Activated CD4-positive, alpha-beta T cell treated with anti-CD3 and anti-CD28 coated beads for 36 hours (primary cell): ENCODE data around the gene TRIP13. TPM values are rescaled to one million over a fixed set of nuclear protein-coding genes. Genes with fewer than 3 reads are reported as not detected.
A peak's percentile ranks its signal among the peaks of the same experiment; 100 is the strongest.

Experiments used
- ATAC-seq: fragments of 200-7000 bp; cut with Tn5 transposase; one replicate; pipeline ENCODE4 v1.10.0; 2021; ENCODE audit warnings: mild to moderate bottlenecking, moderate library complexity
- CTCF ChIA-PET: fragments of 350-600 bp; sonication (Branson Sonifier 250); formaldehyde crosslinking; loops from one replicate; lab custom pipeline; 2021; ENCODE audit warnings: antibody characterized with exemption; lab: Charles Lee
- POLR2A ChIA-PET: fragments of 350-600 bp; sonication (Branson Sonifier 250); formaldehyde crosslinking; loops from one replicate; lab custom pipeline; 2021; ENCODE audit warnings: antibody characterized with exemption, inconsistent platforms; lab: Charles Lee
- DNase-seq: peaks from one replicate; pipeline ENCODE4 v3.0.0-alpha.2; 2020
- H3K27ac Mint-ChIP-seq: one replicate; pipeline ENCODE4 v1.8.0; 2021; ENCODE audit warnings: mixed read lengths
- H3K27me3 Mint-ChIP-seq: one replicate; pipeline ENCODE4 v1.8.0; 2021; ENCODE audit warnings: mixed read lengths
- H3K36me3 Mint-ChIP-seq: one replicate; pipeline ENCODE4 v1.8.0; 2021; ENCODE audit warnings: low read depth, mixed read lengths
- H3K4me1 Mint-ChIP-seq: one replicate; pipeline ENCODE4 v1.8.0; 2021; ENCODE audit warnings: mixed read lengths
- H3K4me3 Mint-ChIP-seq: one replicate; pipeline ENCODE4 v1.8.0; 2021; ENCODE audit warnings: mild to moderate bottlenecking, moderate library complexity, mixed read lengths
- H3K9me3 Mint-ChIP-seq: one replicate; pipeline ENCODE4 v1.8.0; 2021; ENCODE audit warnings: low read depth, mixed read lengths
- intact Hi-C, 2 experiments: fragments of 100-400 bp; cut with DNase I in 1 of 2; cut with micrococcal nuclease in 1 of 2; formaldehyde crosslinking; loops; one replicate each; pipeline versions ENCODE4 v1.14.2 to v1.15.1; 2022 to 2024; cut with DNase I, micrococcal nuclease
- total RNA-seq, 2 experiments: library from RNA; stranded (reverse); gene quantifications; one replicate each; pipeline ENCODE4 v1.2.3, GENCODE V29; 2021

The TRIP13 gene
- total RNA-seq, 2 experiments from 2014 or later = 34.4 to 34.7 TPM

DNA sequence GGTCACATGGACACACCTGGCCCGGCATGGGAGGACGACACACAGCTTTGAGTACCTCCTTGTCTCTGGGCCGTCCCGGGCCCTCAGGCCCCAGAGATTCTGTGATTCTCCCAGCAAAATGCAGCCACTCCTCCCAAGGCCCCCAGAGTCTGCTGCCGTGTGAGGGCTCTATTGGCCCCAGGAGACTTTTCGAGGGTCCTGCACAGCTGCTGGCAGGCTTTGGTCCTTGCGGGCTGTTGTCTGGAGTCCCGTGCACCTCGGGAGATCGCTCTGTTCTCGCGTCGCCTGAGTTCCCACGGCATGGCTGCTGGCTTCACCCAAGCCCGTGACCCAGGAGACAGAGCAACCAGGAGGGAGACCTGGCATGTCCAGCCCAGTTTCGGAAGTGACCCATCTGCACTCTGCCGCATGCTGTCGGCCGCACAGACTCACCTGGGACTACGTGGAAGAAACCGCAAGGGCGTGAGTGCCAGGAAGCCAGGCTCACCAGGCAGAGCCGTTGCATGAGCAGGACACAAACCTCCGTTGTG is 69.1 kb downstream of the TRIP13 start:
- ChIA-PET POLR2A (no interaction called here), CTCF (no interaction called here)
- H3K4me3 Mint-ChIP-seq = no peak overlapping the region
- intact Hi-C loops = no loop called here
- no peak overlapping the region for H3K27ac Mint-ChIP-seq
- peaks cover 32% of the 10 kb centered on the region for H3K4me1 Mint-ChIP-seq
- H3K36me3 Mint-ChIP-seq = no peaks in the 10 kb centered on the region
- no peaks in the 10 kb centered on the region for H3K9me3 Mint-ChIP-seq
- ATAC-seq (no peak), DNase-seq (no peak)
- H3K27me3 Mint-ChIP-seq = peaks cover 16% of the 10 kb centered on the region

DNA sequence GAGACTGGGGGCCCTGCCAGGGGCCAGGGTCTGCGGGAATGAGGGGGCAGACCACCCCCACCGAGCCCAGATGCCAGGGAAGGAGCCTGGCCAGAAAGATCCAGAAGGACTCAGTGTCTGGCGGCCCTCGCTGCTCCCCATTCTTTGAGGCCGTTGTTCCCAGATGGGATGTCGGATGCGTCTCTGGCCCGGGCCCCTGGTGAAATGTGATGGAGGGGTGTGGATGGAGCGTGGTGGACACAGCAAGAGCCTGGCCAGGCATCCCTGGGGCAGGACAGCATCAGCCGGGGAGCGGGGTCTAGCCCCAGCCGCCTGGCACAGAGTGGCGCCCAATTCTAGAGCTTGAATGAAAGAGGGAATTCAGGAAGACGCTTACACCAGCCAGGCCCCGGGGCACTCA is 69.7 kb downstream of the TRIP13 start:
- Mint-ChIP-seq H3K9me3 (no peaks in the 10 kb centered on the region), H3K27me3 (peaks cover 17% of the 10 kb centered on the region), H3K36me3 (no peaks in the 10 kb centered on the region), H3K27ac (no peak overlapping the region), H3K4me3 (no peak overlapping the region), H3K4me1 (peaks cover 26% of the 10 kb centered on the region)
- CTCF ChIA-PET = no interaction called here
- POLR2A ChIA-PET = no interaction called here
- intact Hi-C loops = no loop called here
- DNase-seq (no peak), ATAC-seq (no peak)

DNA sequence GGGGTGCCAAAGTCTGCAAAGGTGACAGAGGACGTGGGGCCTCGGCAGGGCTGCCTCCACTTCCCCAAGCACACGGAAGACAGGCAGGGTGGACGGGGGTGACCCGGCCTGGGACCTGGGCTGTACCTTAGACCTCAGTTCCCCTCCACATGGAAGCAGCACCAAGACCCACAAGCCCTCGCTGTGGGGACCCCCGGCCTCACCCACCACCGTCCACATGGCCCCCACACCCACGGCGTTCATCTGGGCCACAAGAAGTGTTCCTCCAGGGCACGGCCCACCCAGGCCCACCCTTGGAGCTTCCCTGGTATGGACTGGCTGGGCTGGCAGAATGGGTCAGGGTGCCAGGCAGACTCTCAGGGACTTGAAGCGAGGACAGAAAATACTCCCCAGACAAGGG is 70.1 kb downstream of the TRIP13 start:
- Mint-ChIP-seq H3K4me3 (no peak overlapping the region), H3K9me3 (no peaks in the 10 kb centered on the region), H3K27me3 (peaks cover 21% of the 10 kb centered on the region), H3K27ac (no peak overlapping the region), H3K4me1 (peaks cover 21% of the 10 kb centered on the region), H3K36me3 (no peaks in the 10 kb centered on the region)
- intact Hi-C loops = no loop called here
- ChIA-PET POLR2A (no interaction called here), CTCF (no interaction called here)
- DNase-seq (no peak), ATAC-seq (no peak)

DNA sequence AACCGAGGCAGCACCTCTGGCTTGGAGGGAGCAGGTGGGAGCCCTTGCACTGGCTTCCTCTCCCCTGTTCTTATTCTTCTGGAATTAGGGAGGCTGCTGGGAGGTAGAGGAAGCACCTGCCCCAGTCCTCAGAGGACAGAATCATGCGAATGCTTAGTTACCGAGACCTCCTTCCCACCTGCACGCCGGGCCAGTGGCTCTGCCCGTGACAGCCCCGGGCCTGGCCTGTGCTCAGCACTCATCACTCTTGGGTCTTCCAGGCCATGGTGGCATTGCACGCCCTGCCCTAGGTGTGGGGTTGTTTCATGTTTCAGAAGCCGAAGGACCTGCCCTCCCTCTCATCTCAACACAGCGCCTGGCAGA is 70.6 kb downstream of the TRIP13 start:
- ChIA-PET POLR2A (no interaction called here), CTCF (no interaction called here)
- peaks cover 25% of the 10 kb centered on the region for H3K27me3 Mint-ChIP-seq
- peaks cover 19% of the 10 kb centered on the region for H3K4me1 Mint-ChIP-seq
- H3K27ac Mint-ChIP-seq = peak overlapping the region; percentile 85
- intact Hi-C loops = no loop called here
- ATAC-seq (no peak), DNase-seq (no peak)
- H3K36me3 Mint-ChIP-seq = no peaks in the 10 kb centered on the region
- peak overlapping the region; percentile 22 for H3K4me3 Mint-ChIP-seq
- no peaks in the 10 kb centered on the region for H3K9me3 Mint-ChIP-seq

DNA sequence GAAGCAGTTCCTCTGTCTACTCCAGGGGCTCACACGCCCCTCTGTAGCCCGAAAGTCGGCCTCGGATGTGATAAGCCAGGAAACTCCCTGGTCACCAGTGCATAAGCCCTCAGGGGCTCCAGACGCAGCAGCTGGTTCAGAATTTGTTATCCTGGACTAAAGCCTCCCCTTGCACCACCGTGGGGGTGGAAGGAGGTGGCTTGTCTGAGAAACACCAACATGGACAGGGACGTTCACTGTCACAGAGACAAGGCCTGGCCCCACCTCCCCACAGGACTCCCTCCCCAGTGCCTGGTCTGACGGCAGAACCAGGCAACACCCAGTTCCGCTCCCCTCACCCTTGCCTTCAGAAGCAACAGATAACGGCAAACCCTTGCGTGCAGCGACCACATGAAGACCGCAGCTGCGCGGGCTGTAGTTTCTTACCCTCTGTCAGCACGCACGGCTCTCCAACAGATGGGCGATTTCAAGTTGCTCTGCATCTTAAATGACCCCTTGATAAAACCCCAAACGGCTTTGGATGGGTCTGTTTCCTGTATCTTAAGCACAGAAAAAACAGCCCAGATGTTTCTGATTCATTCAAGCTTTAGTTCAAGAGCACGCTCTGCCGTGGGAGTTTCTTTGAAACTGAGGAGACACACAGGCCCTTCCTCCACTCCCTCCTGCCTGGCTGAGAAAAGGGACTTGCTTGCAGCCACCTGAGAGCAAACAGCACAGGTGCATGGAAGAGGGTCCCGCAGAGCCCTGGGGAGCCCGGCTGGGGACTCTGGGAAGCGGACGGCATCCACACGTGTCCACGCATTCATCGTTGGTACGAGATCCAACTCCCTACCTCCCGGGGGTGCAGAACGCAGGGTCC is 71.2 kb downstream of the TRIP13 start:
- DNase-seq = peak; percentile 74
- Mint-ChIP-seq H3K36me3 (no peaks in the 10 kb centered on the region), H3K9me3 (no peaks in the 10 kb centered on the region), H3K4me1 (peaks cover 22% of the 10 kb centered on the region), H3K27ac (peak overlapping the region; percentile 85), H3K27me3 (peaks cover 29% of the 10 kb centered on the region), H3K4me3 (peak overlapping the region; percentile 22)
- POLR2A ChIA-PET = no interaction called here
- intact Hi-C loops = no loop called here
- CTCF ChIA-PET = interaction anchor here (0.6 to 0.7 kb wide), 2 partner anchors 23 to 678 kb away, joined by 3 read pairs; no protein-coding TSS in a partner anchor
- peak; percentile 92 for ATAC-seq

DNA sequence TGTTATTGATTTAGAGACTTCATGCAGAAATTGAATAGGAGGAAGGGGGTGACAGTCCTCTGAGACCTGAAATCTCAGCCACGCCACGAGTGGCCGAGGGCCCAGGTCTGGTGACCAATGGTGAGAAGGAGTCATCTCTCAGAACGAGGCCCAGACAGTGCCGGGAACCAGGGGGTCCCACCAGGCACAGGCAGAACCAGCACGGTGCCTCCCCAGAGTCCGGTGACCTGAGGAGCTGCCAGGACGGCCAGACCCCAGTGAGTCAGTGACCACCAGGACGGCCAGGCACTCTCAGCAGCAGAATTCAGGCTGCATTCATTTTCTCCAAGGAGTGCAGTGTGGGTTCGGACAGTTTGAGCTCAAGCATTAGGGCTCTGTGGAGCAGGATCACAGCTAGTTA is 72.1 kb downstream of the TRIP13 start:
- ChIA-PET POLR2A (no interaction called here), CTCF (interaction anchor here (0.6 kb wide), 1 partner anchor 25 kb away, joined by 3 read pairs; no protein-coding TSS in a partner anchor)
- ATAC-seq (no peak), DNase-seq (no peak)
- intact Hi-C loops = no loop called here
- H3K27me3 Mint-ChIP-seq = peaks cover 37% of the 10 kb centered on the region
- H3K4me1 Mint-ChIP-seq = peaks cover 30% of the 10 kb centered on the region
- no peaks in the 10 kb centered on the region for H3K9me3 Mint-ChIP-seq
- H3K27ac Mint-ChIP-seq = peak overlapping the region; percentile 35
- no peak overlapping the region for H3K4me3 Mint-ChIP-seq
- H3K36me3 Mint-ChIP-seq = no peaks in the 10 kb centered on the region

DNA sequence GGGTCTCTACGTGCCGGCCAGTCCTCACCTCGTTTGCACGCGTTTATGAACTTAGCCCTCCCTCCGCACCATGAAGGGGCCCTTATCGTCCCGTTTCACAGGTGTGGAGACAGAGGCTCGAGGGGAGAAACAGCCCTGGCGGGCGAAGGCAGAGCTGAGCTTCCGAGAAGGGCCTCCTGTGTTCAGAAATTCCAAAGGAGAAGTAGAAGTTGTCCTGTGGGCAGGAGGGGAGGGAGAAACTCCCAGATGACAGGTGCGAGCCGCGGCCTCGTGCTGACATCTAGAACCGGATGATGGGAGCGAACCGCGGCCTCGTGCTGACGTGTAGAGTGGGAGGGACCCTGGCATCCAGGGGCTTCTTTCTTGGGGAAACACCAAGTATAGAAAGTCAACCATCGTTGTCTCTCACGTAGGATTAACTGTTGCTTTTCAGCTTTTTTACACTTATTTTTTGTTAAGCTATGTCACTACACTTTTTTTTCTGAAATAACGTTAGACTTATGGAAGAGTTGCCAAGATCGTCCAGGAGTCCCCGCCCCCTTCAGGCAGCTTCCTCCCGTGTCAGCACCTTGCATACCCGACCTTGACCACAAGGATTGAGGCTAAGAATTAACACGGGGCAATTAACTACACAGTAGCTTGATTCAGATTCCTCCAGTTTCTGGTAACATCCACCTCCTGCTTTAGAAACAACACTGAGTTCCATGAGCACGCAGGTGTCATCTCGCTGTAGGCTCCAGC is 73.1 kb downstream of the TRIP13 start:
- H3K9me3 Mint-ChIP-seq = no peaks in the 10 kb centered on the region
- peaks cover 36% of the 10 kb centered on the region for H3K27me3 Mint-ChIP-seq
- H3K4me3 Mint-ChIP-seq = no peak overlapping the region
- ChIA-PET POLR2A (no interaction called here), CTCF (no interaction called here)
- intact Hi-C loops = no loop called here
- no peak overlapping the region for H3K27ac Mint-ChIP-seq
- ATAC-seq = no peak
- peaks cover 30% of the 10 kb centered on the region for H3K4me1 Mint-ChIP-seq
- no peak for DNase-seq
- no peaks in the 10 kb centered on the region for H3K36me3 Mint-ChIP-seq

DNA sequence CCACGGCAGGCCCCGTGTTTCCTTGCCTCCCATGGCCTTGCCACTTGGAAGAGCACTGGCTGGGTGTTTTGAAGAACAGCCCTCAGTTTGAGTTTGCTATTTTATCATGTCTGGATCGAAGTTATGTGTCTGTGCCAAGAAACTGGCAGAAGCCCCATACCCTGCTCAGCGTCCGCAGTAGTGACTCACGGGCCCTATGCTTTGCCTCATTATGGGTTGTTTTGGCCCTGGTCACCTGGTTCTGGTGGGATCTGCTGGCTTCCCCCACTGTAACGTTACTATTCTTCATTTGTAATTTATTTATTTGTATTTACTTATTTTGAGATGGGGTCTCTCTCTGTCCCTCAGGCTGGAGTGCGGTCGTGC is 73.6 kb downstream of the TRIP13 start:
- ATAC-seq (no peak), DNase-seq (no peak)
- Mint-ChIP-seq H3K27ac (no peak overlapping the region), H3K27me3 (peaks cover 36% of the 10 kb centered on the region), H3K4me3 (no peak overlapping the region), H3K4me1 (peaks cover 30% of the 10 kb centered on the region), H3K36me3 (no peaks in the 10 kb centered on the region), H3K9me3 (no peaks in the 10 kb centered on the region)
- ChIA-PET CTCF (no interaction called here), POLR2A (no interaction called here)
- intact Hi-C loops = no loop called here

DNA sequence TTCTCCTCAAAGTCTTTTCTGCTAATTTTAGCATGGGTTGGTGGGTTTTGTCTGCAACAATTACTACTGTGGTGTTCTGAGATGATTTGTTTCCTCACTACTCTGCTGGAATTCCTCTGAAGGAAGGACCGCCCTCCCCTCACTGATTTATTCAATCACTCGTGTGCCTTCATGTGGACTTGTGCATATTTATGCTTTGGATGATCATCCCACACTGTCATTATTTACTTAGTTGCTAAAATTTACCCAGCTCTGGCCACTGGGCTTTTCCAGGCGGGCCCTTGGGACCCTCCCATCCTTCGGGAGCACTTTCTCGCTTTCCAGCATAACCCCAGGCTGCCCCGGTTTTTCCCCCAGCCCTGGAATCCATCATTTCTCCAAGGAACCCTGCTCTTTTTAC is 74.3 kb downstream of the TRIP13 start:
- ATAC-seq (no peak), DNase-seq (no peak)
- ChIA-PET CTCF (no interaction called here), POLR2A (no interaction called here)
- no peak overlapping the region for H3K27ac Mint-ChIP-seq
- H3K4me1 Mint-ChIP-seq = peaks cover 30% of the 10 kb centered on the region
- no peak overlapping the region for H3K4me3 Mint-ChIP-seq
- intact Hi-C loops = no loop called here
- H3K9me3 Mint-ChIP-seq = no peaks in the 10 kb centered on the region
- H3K36me3 Mint-ChIP-seq = no peaks in the 10 kb centered on the region
- peaks cover 40% of the 10 kb centered on the region for H3K27me3 Mint-ChIP-seq

Other genes starting within 250 kb of the TRIP13 start
- under 1 TPM; 0.21 TPM for gene TPPP, start 199.5 kb upstream of the TRIP13 start, total RNA-seq
- gene ZDHHC11B, start 108.2 kb upstream of the TRIP13 start, total RNA-seq = under 1 TPM; 0.48 to 0.61 TPM
- 1 to 10 TPM; 6.4 to 8.5 TPM for gene ZDHHC11, start 41.9 kb upstream of the TRIP13 start, total RNA-seq
- 10 to 100 TPM; 46.7 to 49.7 TPM for gene BRD9, start 83 bp upstream of the TRIP13 start, total RNA-seq
- 1 to 10 TPM in 1 of 2 experiments, under 1 TPM in 1; 0.86 to 1.1 TPM for gene NKD2, start 115.9 kb downstream of the TRIP13 start, total RNA-seq
- 10 to 100 TPM; 18.5 to 21.6 TPM for gene SLC12A7, start 219.2 kb downstream of the TRIP13 start, total RNA-seq